K562 (cell line): ENCODE results near the gene HSD11B1L. TPM values are rescaled to one million over a fixed set of nuclear protein-coding genes. Genes with fewer than 3 reads are reported as not detected.
A peak's percentile ranks its signal among the peaks of the same experiment; 100 is the strongest.

Source experiments
- ARID2 ChIP-seq: fragments of 450-650 bp; IDR thresholded peaks from 2 replicates; pipeline ENCODE4 v1.6.1; 2017; ENCODE audit warnings: antibody characterized with exemption, mild to moderate bottlenecking
- ATF6 ChIP-seq: sonication (generic); formaldehyde crosslinking; IDR thresholded peaks from 2 replicates; pipeline ENCODE4 v1.4.0; 2020; ENCODE audit warnings: mild to moderate bottlenecking, missing genetic modification reagents
- CHD7 ChIP-seq: fragments of 200-600 bp; sonication (generic); IDR thresholded peaks from one replicate; pipeline ENCODE4 v1.6.1; 2012; ENCODE audit warnings: mild to moderate bottlenecking, low read depth, low read length, inconsistent platforms
- HCFC1 ChIP-seq: IDR thresholded peaks from 2 replicates; pipeline ENCODE4 v1.6.1; 2012; ENCODE audit warnings: low read depth, low read length, improper control_type of control experiment
- RB1 ChIP-seq: fragments of 450-650 bp; IDR thresholded peaks from 2 replicates; pipeline ENCODE4 v1.6.1; 2017; ENCODE audit warnings: low read depth, mild to moderate bottlenecking
- SAFB2 ChIP-seq: fragments of 200-400 bp; formaldehyde crosslinking; IDR thresholded peaks from 2 replicates; pipeline ENCODE4 v1.6.1; 2018; ENCODE audit warnings: borderline replicate concordance, low read length, low read depth, moderate library complexity; ENCODE audit not compliant: severe bottlenecking
- THAP12 ChIP-seq: fragments of 250-450 bp; sonication (Bioruptor Pico); IDR thresholded peaks from 2 replicates; pipeline ENCODE4 v1.9.0; 2021; ENCODE audit warnings: mild to moderate bottlenecking, inconsistent platforms
- THRB ChIP-seq: fragments of 450-650 bp; formaldehyde crosslinking; conservative IDR thresholded peaks from 2 replicates; pipeline ENCODE4 v1.4.0; 2022; ENCODE audit warnings: mild to moderate bottlenecking, missing genetic modification characterization
- ZNF239 ChIP-seq: fragments of 250-450 bp; sonication (Bioruptor Pico); IDR thresholded peaks from 2 replicates; pipeline ENCODE4 v1.4.0; 2020; ENCODE audit warnings: mild to moderate bottlenecking
- ZNF316 ChIP-seq: fragments of 450-650 bp; IDR thresholded peaks from 2 replicates; pipeline ENCODE4 v1.6.1; 2016
- polyA plus RNA-seq, 8 experiments: library from polyadenylated mRNA; depleted of rRNA in 4 of 8; stranded (reverse) in 5 of 8; unstranded in 3 of 8; fragments of >200 nt; fragmentation: Nextera tagmentation in 2 of 8; fragmentation: Illumina TruSeq in 1 of 8; extraction: Ambion mirVana in 2 of 8; extraction: Trizol in 1 of 8; gene quantifications; 2 replicates each; pipeline versions ENCODE4 v1.2.1 to v1.2.3, GENCODE V29; 2011 to 2014; ENCODE audit warnings: inconsistent platforms in 1 of 8, missing spikeins in 1 of 8
- total RNA-seq, 7 experiments: library from RNA; depleted of rRNA in 6 of 7; stranded (reverse); fragments of >200 nt in 6 of 7; fragmentation: Illumina TruSeq in 2 of 7; extraction: Trizol in 2 of 7; gene quantifications; 2 replicates each; pipeline versions ENCODE4 v1.2.1 to v1.2.3, GENCODE V29; 2011 to 2021; ENCODE audit warnings: low replicate concordance in 1 of 7

HSD11B1L gene
- total and polyA plus RNA-seq, 9 of the 15 experiments (the other 6 are each of a cell fraction or from before 2014, with no cell fraction given) = 0.31 to 7.7 (median 2.3) TPM

- TF ChIP-seq SAFB2 (no peak), ARID2 (no peak), RB1 (no peak), HCFC1 (no peak), ZNF316 (no peak), ATF6 (CRISPR knock-in tag) (no peak; the same call in 1 of the 2 replicates), THAP12 (CRISPR knock-in tag) (no peak), ZNF239 (CRISPR knock-in tag) (no peak), CHD7 (no peak), THRB (peak; percentile 50; the same call in 1 of the 2 replicates)
Observed at GRCh38 chr19:5718579-5719273, 37.9 kb downstream of the HSD11B1L start (continued).
